HG02884 (cell line): Measurements from ENCODE around the gene DACH1.

Source experiments
- ATAC-seq: cut with Tn5 transposase; IDR thresholded peaks from one replicate; pipeline ENCODE4 v1.9.1; 2021; ENCODE audit warnings: mild to moderate bottlenecking, moderate library complexity; ENCODE audit not compliant: unreplicated experiment

DACH1 gene

DNA sequence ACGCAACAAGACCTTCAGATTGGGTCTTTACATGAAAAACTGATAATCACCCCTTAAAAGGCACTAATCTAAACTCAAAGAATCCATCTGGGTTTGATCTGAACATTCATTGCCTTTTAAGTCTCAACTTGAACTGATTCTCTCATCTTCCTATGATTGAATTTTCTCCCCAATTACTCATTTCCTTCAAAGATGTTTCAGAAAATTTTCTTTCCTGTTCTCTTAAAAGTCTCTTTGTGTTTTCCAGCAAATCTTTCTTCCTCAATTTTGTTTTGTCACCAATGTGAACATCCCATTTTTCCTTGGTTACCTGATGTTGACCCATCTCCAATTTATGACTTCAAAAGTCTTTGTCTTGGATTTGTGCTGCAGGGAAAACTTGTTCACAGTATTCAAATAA lies 234.3 kb downstream of the DACH1 start:
- no peak for ATAC-seq

DNA sequence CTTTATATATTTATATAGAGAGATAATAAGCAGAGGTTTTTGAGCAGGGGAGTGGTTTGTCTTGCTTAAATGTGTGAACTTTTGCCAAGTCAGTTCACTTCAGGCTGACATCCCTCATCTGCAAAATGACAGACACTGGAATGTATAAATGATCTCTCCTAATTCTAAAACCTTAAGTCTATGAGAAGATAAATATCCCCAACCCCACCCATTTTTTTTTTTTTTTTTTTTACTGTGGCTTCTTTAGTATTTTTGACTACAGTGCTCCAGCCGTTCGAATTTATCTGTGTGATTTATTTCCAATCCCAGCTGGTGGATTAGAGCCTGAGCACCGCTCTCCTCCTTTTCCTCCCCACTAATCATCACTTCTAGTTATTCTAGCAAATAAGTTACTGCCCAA lies 234.8 kb downstream of the DACH1 start:
- no peak for ATAC-seq

DNA sequence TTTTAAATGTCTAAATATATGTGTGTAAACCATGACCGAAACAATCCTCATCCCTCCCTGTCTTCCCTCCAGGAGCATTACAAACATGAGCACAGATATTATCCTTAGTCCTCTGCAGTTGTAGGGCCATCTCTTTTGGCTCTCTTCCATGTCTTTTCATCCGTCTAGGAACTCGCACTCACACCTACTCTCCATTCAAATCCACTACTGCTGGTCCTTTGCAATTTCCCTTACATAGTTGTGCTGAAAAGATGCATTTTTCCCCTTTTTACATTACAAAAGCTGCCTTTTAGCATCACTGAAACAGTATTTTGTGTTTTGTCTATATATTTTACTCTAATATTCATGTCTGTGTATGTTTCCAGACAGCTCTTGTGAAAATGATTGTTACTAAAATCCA lies 237.8 kb downstream of the DACH1 start:
- ATAC-seq: no peak

DNA sequence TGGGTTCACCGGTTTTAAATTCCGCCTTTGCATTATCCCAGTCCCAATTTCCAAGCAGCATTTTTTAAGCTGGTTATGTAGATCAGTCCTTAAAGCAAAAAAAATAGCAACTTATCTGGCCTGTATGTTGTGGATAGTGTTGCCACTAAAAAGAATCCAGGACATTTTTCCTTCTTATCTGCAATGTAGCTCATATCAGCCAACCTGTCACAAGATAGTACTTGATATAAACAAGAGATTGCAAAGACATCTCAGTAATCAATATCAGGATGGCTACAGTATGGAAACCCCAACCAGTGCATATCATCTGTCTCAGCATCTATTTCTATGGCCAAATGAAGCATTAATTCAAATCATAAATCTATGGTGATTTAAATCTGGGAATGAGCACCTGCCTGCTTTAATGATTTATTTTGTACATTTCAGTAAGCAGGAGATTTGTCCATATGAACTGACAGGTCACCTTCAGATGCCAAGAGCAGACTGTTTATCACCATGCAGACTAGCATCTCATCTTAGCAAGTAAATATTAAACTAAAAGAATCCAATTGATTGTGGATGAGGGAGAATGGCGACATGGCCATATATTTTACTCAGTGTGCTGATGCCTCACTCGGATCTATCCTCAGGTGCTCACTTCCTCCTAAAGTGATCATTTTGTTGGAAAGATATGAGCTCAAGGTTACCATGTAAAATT lies 240.4 kb downstream of the DACH1 start:
- no peak for ATAC-seq

DNA sequence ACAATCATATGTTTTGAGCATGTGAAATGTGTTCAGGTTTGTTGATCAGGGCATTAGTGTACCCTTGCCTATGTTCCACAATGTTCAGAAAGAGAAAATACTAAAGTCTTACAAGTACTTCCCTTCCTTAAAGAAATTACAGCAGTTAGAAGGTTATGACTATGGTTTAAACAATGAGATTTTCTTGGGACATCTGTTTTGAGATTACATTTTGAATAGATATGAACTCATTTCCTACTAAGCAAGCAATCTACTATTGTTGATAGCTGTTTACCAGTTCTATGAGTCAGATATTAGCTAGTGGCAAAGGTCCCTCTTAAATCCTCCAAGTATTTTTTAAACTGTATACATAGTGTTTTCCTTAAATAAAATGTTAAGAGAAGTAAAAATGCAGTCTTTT lies 241.3 kb downstream of the DACH1 start:
- no peak for ATAC-seq

DNA sequence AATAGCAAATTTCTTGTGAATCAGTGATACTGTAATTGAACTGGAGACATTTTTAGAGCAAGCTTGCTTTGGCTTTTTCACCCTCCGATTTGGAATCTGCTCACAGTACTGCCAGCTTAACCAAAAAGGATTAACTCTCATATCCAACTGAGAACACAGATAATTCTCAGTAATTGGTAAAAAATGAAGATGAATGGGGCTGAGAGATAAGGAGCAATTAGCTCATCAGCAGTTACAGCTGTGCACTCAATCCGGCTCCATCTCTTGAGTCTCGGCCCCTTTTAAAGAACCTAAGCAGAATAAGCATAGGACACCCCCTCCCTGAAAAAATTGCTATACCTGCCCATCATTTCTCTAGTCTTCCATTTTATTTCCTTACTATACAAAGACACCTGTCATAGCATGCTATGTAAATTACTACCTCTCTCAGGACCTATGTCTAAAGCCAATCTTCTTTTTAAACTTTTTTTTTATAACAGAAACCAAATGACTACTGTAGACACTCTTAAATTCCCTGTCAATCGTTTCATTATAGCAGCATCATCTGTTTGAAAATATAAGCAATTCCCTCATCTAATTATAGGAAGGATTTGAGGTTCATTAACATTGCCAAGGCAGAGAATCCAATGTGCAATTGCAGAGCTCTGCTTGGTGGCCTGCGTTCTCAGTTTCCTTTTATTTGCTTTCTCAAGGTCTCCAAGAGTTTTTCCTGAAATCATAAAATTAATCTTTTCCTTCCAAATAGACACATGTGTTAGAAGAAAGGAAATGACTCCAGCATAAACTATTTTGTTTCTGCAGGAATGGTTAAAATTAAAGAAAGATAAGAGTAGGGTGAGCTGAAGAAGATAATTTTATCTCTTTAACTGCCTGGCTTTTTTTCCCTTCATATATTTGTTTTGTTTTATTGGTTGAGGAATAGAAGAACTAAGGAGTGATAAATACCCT lies 242.1 kb downstream of the DACH1 start:
- no peak for ATAC-seq

DNA sequence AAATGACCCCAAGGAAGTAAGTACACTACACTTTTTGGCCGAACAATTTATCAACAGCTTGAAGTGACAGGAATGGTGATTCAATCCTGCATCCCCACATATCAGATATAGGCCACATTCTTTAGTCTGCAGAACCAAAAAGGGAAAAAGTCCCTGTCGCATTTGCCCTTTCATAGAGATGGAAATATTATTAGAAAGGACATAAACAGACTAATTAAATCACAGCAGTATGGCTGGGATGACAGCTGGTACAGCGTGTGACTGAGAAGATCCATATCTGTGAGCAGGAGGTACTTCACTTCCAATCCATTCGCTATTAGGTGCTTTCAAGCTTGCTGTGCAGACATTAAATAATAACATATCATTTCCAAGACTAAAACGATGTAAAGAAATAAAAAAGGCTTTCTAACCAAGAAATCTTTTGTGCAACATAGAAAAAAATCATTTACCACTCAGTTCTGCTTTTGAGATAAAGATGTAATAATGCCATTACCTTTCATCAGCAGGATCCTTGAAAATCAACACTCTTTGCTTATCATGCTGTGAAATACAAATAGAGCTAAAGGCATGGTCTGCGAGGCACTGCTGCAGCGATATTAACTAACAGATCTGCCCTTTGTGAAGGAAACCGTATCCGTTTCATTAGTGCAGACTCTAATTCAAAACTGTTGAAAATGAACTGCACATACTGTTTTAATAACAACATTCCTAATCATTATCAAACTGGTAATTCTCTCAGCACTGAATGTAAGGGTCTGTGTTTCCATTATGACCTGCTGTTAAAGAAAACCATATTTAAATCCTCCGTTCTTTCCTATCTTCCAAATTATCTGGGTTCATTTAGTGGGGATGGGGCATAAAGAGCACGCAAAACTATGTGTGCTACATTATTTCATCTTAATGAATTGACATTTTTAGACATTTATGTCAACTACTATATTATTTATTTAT lies 245.6 kb downstream of the DACH1 start:
- ATAC-seq: no peak

DNA sequence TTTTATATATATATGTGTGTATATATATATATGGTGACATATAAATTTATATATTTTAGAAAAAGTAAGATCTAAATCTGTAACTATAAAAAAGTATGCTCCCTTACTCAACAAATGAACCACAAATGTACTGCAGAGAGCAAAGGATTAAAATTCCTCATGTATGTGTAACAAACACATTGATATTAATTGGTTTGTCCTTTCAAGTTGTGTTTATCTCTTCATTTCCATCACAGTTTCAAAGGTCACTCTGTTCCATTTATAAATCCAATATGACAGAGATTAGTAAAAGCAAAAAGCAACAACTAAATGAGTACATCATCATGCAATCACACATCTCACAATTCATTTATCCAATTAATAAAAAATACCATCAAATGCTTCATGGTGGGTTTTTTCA lies 247.9 kb downstream of the DACH1 start:
- ATAC-seq: no peak

DNA sequence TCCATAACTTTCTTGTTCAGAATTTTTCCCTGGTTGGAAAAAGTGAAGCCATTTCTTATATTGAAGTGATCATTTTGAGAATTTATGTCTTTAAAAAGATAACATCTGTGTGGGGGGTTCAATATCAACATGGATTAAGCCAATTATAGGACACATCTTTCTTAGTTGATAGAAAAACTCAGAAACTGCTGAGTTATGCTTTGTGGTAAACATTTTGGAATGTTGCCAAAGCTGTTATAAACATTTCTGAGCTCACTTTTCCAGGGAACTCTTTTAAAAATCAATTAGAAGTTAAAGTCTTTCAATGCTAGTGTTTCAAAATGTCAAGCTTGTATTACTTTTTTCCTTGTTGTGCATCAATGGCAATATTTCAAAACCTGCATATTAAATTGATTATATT lies 248.8 kb downstream of the DACH1 start:
- ATAC-seq: no peak

DNA sequence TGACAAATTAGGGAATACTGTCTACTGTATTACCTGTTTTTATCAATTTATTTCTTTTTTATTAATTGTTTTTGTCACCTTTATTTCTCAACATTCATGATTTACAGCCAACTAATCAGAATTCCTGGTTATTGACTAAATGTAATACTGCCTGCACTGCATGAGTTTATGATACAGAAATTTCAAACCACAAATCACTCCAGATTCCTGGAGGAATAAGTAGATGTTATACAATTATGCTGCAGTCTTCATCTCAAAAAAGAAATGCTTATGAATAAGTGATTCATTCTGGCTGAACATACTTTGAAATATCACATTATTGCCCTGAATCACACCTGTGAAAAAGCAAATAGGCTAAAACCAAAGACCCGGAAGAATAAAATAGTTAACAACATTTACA lies 249.7 kb downstream of the DACH1 start:
- no peak for ATAC-seq

DNA sequence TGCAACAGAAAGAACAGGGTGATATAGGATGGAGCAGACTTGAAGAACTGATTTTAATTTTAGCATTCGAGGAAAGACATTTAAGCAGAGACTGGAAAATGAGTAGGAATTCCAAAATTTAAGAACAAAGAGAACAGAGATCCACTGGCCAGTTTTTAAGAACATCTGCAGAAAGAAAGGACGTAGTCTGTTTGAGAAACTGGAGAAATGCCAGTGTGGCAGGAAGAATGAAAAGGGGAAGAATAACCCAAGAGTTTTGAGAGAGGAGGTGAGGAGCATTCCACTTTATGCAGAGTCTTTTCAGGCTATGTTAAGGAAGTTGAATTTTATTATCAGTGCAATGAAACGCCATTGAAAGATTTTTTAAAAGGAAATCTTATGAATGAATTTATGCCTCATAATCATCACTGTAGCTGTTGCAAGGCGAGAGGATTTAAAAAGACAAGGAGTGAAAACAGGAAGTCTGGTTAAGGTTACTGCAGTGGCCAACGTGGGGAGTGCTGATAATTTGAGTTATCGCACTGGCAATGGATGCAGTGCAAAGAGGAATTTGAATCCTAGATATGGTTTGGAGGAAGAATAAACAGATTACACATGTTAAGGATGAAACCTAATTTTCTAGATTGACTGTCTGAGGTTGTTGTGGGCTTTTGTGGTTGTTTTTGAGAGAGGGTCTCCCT lies 253.8 kb downstream of the DACH1 start:
- no peak for ATAC-seq

DNA sequence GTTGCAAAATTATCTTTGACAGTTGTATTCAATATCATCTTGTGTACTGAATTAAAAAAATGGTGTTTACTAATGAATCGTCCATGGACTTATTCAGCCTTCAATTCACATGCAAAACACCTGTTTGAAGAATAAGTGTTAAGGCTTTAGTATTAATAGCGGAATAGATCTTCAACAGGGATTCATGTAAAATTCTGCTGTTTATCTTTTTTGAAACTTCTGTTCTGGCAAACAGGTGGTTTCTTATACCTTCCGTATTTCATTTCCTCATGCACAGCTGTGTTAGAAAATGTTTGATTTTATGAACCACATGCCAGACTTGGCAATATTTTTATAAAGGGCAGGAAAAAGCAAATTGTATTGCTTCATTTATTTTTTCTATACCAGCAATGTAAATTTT lies 255.7 kb downstream of the DACH1 start:
- ATAC-seq: no peak

DNA sequence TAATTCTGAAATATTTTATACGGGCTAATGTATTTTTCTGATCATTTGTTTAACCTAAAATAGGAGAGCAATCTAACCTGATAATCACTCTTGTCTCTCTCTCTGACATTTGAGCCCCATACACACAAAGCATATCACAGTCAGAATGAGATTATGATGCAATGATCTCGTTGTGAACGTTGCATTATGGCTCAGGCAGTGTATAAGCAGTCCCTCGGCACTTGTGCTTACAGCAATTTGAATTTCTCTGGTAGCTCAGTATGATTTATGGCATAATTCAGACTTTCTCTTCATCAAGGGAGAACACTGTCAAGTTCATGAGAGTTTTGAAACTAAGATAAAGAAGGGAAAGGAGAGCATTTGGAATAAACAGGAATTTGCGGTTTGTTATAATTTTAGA lies 256.1 kb downstream of the DACH1 start:
- ATAC-seq: no peak

DNA sequence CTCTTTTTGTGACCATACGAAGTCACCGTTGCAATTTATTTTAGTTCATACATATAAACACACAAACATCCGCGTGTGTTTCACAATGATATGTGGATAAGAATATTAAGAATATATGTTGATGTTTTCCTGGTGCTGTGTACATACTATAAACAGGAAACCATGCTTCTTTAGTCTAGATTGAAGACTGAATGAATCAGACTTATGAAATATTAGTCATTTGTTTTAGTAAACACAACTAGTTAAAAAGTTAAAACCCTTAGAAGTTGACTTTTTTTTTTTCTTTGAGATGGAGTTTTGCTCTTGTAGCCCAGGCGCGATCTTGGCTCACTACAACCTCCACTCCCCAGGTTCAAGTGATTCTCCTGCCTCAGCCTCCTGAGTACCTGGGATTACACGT lies 257.7 kb downstream of the DACH1 start:
- no peak for ATAC-seq

DNA sequence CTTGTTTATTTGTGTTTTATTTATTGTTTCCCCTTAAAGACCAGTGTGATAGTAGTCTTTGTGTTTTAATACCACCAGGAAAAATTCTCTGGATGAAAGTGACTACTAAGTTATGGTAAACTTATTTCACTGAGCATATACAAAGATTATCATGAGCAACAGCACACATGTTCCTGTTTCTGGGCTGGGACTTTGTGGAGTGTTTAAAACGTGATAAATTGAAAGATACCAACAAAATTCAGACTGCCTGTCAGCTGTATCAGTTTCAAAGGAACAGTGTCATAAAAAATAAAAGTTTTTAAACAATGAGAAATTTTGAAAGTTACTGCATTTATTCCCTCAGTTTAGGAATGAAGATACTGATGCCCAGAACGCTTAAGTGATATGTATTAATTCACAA lies 259.4 kb downstream of the DACH1 start:
- no peak for ATAC-seq

DNA sequence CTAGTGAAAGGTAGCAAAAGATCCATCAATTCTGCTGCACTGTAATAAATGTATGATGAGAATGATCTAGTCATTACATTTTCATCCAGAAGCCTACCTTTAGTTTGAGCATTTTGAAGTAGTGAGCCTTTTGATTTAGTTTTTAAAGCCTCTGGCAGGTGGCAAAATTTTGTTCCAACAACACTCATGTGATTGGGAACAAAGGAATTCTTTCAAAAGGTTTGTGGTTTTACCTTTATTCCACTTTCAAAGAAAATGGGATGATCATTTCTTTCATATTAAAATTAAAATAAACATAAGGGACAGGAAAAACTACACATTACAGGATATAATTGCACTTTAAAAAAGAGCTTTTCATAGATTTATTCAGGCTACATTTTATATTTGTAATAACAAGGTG lies 260.2 kb downstream of the DACH1 start:
- ATAC-seq: no peak

DNA sequence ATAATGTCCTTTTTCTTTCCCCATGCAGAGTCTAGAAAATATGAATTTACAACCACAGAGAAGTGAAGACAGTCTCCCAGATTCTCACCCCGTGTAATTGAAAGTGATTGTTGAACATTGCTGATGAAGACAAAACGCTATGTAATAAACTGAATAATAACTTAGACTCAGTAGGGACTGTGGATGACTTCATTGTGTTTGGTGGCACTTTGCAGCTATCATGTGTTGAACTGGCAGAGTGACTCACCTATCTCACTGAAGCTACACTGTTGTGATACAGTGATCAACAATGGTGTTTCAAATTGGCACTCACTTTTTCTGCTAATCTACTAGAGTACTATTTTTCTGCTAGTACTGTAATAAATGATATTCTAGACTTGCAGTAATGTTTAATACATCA lies 261.3 kb downstream of the DACH1 start:
- no peak for ATAC-seq

DNA sequence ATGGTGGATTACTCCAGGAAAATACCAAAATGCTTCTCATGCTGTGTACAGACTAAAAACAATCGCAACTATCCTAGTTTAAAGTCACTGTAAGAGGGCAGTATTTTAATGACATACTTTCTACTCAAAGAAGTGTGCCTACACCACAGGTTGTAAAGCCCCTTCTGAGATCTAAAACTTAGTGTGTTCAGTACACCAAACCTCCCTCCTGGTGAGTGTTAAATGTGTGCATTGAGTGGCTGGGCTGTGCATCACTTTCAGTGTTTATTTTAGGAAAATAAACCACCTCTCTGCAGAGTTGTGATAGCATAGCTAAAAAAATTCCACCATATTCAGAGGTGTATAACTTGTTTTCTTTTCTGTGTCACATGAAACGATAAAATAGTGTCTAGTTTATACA lies 263.7 kb downstream of the DACH1 start:
- ATAC-seq: no peak

DNA sequence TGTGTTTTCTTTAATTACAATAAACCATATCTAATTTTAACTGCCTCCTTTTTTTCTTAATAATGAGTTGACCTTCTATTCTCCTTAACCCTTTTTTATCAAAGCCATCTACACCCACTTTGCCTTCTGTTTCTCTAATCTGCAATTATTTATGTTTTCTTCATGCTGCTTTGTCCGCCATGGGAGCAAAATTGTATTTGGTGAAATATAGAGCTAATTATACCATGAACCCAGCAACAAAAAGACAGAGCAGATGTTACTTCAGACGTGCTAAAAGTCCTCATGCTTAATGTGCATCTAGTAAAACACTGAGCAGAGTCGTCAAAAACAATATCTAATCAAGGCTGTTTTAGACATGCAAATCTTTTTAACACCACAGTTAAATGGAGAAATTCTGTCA lies 264.7 kb downstream of the DACH1 start:
- no peak for ATAC-seq

DNA sequence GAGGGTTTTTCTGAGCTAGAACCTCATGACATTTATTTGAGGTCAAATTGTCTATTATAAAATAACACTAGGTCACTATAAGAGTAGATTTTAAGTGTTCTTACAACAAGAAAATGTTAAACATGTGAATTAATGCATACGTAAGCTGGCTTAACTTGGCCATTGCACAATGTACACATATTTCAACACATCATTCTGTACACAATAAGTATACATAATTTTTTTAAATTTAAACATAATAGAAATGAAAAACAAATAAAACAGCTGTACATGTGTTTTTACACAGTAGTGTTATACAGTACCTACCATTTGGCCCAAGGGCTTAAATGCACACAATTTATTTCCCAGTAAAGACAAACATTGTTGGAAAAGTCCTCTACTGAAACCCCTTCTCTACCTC lies 269.9 kb downstream of the DACH1 start:
- ATAC-seq: no peak

DNA sequence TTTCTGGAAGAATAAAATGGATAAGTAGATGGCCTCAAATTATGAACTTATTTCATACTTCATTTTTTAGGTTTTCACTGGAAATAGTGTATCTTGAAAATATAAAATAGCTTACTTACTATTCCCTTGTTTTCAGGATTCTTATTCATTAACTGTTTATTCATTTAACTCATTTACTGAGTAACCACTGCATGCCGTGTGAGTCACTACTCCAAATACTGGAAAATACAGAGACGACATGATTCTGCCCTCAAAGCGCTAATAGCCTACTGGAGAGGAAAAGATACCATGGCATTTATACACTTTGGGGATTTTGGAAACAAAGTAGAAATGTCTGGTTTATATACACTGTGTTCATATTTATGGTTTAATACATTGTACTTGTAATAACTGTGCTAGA lies 270.9 kb downstream of the DACH1 start:
- no peak for ATAC-seq
